WTC11 (cell line): ENCODE measurements around the gene LCORL.

Experiments
- GABPB1 ChIP-seq: sonication (generic); formaldehyde crosslinking; IDR thresholded peaks from 2 replicates; pipeline ENCODE4 v1.8.1; 2023; ENCODE audit warnings: mild to moderate bottlenecking, missing genetic modification reagents
- HMGA2 ChIP-seq: fragments of 250-450 bp; sonication (Bioruptor Pico); IDR thresholded peaks from 2 replicates; pipeline ENCODE4 v1.4.0; 2021; ENCODE audit warnings: mild to moderate bottlenecking, moderate library complexity
- NFYB ChIP-seq: sonication (generic); formaldehyde crosslinking; conservative IDR thresholded peaks from 2 replicates; pipeline ENCODE4 v1.8.0; 2022; ENCODE audit warnings: low read depth, missing genetic modification reagents
- NR1H2 ChIP-seq: sonication (generic); formaldehyde crosslinking; IDR thresholded peaks from 2 replicates; pipeline ENCODE4 v1.9.0; 2021; ENCODE audit warnings: mild to moderate bottlenecking, moderate library complexity, missing genetic modification reagents
- OVOL2 ChIP-seq: fragments of 250-450 bp; sonication (Bioruptor Pico); IDR thresholded peaks from 2 replicates; pipeline ENCODE4 v1.9.0; 2021; ENCODE audit warnings: mild to moderate bottlenecking, borderline replicate concordance
- TP53 ChIP-seq: sonication (generic); formaldehyde crosslinking; IDR thresholded peaks from 2 replicates; pipeline ENCODE4 v1.8.1; 2023; ENCODE audit warnings: mild to moderate bottlenecking, missing genetic modification reagents
- TF ChIP-seq, protein P1 (sequence below): fragments of 200-600 bp; IDR thresholded peaks from 2 replicates; pipeline ENCODE4 v1.8.0; 2022; ENCODE audit warnings: antibody characterized with exemption
- TF ChIP-seq, protein P2 (sequence below): sonication (generic); formaldehyde crosslinking; IDR thresholded peaks from 2 replicates; pipeline ENCODE4 v1.8.1; 2023; ENCODE audit warnings: mild to moderate bottlenecking, missing genetic modification reagents, moderate library complexity
- TF ChIP-seq, protein P3 (sequence below): sonication (generic); formaldehyde crosslinking; IDR thresholded peaks from 2 replicates; pipeline ENCODE4 v1.8.0; 2022; ENCODE audit warnings: mild to moderate bottlenecking, missing genetic modification reagents
- TF ChIP-seq, protein P4 (sequence below): sonication (generic); formaldehyde crosslinking; IDR thresholded peaks from 2 replicates; pipeline ENCODE4 v1.8.1; 2023; ENCODE audit warnings: mild to moderate bottlenecking, moderate library complexity, missing genetic modification reagents
- TF ChIP-seq, protein P5 (sequence below): sonication (generic); formaldehyde crosslinking; conservative IDR thresholded peaks from 2 replicates; pipeline ENCODE4 v1.8.1; 2023; ENCODE audit warnings: mild to moderate bottlenecking, low read depth, missing genetic modification reagents, moderate library complexity
- TF ChIP-seq, protein P6 (sequence below): sonication (generic); formaldehyde crosslinking; IDR thresholded peaks from 2 replicates; pipeline ENCODE4 v1.8.0; 2023; ENCODE audit warnings: missing genetic modification reagents
- TF ChIP-seq, protein P7 (sequence below): sonication (generic); formaldehyde crosslinking; IDR thresholded peaks from 2 replicates; pipeline ENCODE4 v1.8.0; 2022; ENCODE audit warnings: mild to moderate bottlenecking, missing genetic modification reagents

DNA sequence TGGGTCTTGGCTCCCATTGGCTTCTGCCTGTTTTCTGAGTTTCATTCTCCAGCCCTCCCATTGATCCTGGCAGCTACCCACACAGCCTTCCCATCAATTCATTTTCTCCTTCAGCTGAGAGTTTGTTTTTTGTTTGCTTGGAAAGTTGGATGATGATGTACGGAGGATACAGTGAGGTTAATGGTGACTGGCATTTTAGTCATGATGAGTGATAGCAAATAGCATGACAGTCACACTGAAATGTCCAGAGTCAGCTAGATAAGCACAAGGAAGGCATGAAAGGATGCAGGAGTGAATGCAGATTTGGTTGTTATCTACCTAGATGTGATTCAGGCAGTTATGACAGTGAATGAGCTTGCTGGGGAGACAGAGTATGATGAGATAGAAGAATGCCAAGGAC lies 30.6 kb upstream of the LCORL start:
- TF ChIP-seq NR1H2 (CRISPR knock-in tag) (no peak), HMGA2 (CRISPR knock-in tag) (no peak), GABPB1 (no peak), TP53 (CRISPR knock-in tag) (no peak), NFYB (no peak), OVOL2 (CRISPR knock-in tag) (no peak)
- TF ChIP-seq, protein P1, sequence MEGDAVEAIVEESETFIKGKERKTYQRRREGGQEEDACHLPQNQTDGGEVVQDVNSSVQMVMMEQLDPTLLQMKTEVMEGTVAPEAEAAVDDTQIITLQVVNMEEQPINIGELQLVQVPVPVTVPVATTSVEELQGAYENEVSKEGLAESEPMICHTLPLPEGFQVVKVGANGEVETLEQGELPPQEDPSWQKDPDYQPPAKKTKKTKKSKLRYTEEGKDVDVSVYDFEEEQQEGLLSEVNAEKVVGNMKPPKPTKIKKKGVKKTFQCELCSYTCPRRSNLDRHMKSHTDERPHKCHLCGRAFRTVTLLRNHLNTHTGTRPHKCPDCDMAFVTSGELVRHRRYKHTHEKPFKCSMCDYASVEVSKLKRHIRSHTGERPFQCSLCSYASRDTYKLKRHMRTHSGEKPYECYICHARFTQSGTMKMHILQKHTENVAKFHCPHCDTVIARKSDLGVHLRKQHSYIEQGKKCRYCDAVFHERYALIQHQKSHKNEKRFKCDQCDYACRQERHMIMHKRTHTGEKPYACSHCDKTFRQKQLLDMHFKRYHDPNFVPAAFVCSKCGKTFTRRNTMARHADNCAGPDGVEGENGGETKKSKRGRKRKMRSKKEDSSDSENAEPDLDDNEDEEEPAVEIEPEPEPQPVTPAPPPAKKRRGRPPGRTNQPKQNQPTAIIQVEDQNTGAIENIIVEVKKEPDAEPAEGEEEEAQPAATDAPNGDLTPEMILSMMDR = no peak
- TF ChIP-seq, protein P2, sequence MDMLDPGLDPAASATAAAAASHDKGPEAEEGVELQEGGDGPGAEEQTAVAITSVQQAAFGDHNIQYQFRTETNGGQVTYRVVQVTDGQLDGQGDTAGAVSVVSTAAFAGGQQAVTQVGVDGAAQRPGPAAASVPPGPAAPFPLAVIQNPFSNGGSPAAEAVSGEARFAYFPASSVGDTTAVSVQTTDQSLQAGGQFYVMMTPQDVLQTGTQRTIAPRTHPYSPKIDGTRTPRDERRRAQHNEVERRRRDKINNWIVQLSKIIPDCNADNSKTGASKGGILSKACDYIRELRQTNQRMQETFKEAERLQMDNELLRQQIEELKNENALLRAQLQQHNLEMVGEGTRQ (CRISPR knock-in tag) = no peak
- TF ChIP-seq, protein P3, sequence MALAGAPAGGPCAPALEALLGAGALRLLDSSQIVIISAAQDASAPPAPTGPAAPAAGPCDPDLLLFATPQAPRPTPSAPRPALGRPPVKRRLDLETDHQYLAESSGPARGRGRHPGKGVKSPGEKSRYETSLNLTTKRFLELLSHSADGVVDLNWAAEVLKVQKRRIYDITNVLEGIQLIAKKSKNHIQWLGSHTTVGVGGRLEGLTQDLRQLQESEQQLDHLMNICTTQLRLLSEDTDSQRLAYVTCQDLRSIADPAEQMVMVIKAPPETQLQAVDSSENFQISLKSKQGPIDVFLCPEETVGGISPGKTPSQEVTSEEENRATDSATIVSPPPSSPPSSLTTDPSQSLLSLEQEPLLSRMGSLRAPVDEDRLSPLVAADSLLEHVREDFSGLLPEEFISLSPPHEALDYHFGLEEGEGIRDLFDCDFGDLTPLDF = no peak
- TF ChIP-seq, protein P4, sequence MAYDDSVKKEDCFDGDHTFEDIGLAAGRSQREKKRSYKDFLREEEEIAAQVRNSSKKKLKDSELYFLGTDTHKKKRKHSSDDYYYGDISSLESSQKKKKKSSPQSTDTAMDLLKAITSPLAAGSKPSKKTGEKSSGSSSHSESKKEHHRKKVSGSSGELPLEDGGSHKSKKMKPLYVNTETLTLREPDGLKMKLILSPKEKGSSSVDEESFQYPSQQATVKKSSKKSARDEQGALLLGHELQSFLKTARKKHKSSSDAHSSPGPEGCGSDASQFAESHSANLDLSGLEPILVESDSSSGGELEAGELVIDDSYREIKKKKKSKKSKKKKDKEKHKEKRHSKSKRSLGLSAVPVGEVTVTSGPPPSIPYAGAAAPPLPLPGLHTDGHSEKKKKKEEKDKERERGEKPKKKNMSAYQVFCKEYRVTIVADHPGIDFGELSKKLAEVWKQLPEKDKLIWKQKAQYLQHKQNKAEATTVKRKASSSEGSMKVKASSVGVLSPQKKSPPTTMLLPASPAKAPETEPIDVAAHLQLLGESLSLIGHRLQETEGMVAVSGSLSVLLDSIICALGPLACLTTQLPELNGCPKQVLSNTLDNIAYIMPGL = no peak
- TF ChIP-seq, protein P5, sequence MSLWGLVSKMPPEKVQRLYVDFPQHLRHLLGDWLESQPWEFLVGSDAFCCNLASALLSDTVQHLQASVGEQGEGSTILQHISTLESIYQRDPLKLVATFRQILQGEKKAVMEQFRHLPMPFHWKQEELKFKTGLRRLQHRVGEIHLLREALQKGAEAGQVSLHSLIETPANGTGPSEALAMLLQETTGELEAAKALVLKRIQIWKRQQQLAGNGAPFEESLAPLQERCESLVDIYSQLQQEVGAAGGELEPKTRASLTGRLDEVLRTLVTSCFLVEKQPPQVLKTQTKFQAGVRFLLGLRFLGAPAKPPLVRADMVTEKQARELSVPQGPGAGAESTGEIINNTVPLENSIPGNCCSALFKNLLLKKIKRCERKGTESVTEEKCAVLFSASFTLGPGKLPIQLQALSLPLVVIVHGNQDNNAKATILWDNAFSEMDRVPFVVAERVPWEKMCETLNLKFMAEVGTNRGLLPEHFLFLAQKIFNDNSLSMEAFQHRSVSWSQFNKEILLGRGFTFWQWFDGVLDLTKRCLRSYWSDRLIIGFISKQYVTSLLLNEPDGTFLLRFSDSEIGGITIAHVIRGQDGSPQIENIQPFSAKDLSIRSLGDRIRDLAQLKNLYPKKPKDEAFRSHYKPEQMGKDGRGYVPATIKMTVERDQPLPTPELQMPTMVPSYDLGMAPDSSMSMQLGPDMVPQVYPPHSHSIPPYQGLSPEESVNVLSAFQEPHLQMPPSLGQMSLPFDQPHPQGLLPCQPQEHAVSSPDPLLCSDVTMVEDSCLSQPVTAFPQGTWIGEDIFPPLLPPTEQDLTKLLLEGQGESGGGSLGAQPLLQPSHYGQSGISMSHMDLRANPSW (CRISPR knock-in tag) = no peak
- TF ChIP-seq, protein P6, sequence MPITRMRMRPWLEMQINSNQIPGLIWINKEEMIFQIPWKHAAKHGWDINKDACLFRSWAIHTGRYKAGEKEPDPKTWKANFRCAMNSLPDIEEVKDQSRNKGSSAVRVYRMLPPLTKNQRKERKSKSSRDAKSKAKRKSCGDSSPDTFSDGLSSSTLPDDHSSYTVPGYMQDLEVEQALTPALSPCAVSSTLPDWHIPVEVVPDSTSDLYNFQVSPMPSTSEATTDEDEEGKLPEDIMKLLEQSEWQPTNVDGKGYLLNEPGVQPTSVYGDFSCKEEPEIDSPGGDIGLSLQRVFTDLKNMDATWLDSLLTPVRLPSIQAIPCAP (CRISPR knock-in tag) = no peak
- TF ChIP-seq, protein P7, sequence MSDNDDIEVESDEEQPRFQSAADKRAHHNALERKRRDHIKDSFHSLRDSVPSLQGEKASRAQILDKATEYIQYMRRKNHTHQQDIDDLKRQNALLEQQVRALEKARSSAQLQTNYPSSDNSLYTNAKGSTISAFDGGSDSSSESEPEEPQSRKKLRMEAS = no peak
